GM18505 (cell line): Measurements from ENCODE around the gene RIPK4.

ENCODE experiments used
- ATAC-seq: cut with Tn5 transposase; IDR thresholded peaks from one replicate; pipeline ENCODE4 v1.9.1; 2021; ENCODE audit not compliant: unreplicated experiment
- POLR2A ChIP-seq: IDR thresholded peaks from 4 replicates; pipeline ENCODE4 v1.6.1; 2011; ENCODE audit warnings: borderline replicate concordance; ENCODE audit not compliant: insufficient read depth, insufficient read length; ENCODE audit errors: extremely low read depth

RIPK4 gene

DNA sequence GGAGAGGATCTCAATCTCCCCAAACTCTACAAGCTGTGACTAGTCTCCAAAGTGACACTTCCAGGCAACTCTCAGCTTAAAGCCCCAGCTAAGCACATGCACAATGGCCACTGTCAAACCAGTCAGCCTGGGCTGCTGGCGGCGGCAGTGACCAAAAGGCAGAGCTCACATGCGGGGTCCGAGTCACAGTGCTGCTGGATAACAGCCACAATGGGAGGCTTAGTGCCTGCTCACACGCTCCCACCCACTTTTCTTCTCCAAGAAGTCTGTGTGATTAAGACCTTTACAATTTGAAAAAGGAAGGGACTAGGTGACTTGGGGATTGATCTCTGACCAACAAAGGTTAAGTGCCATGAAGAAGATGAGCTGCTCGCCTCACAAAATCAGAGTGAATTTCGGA, 16.8 kb downstream of the RIPK4 start:
- no peak for TF ChIP-seq POLR2A
- no peak for ATAC-seq

- TF ChIP-seq POLR2A = no peak
- no peak for ATAC-seq
Observed at GRCh38 chr21:41749286-41749685, 17.6 kb downstream of the RIPK4 start.

DNA sequence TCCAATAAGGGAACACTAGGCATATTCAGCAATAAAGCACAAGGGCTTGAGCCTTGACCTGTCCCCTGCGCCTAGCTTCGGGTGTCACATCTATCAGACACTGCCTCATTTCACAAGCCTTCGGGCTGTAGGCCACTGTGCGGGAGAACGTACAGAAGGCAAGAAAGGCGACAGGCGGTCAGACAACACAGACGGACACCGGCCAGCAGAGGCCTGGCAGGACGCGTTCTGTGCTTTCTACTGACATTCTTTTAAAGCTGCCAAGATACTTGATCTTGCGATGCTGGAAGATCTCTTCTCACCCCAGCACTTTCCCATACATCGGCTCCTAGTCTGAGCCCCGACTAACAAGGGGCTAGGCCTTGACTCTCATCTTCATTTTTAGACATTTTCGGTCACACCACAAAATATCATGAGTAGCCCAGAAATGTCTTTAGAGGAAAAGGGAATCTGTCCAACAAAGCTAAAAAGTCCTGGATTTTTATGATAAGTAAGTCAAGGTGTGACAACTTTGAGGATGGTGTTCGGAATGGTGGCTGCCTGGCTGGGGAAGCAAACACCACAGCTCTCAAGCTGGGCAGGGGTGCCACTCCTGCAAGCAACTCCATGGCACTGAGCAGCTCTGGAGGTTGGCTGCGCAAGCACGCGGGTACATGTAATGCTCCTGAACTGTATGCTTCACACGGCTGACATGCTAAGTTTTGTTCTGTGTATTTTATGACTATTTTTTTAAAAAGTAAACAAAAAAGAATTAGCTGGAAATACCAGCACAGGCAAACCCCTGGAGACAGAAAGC, 18.7 kb downstream of the RIPK4 start:
- TF ChIP-seq POLR2A = no peak
- ATAC-seq = no peak

- TF ChIP-seq POLR2A = no peak
- ATAC-seq = no peak
Observed at GRCh38 chr21:41746744-41747006, 20.2 kb downstream of the RIPK4 start.

DNA sequence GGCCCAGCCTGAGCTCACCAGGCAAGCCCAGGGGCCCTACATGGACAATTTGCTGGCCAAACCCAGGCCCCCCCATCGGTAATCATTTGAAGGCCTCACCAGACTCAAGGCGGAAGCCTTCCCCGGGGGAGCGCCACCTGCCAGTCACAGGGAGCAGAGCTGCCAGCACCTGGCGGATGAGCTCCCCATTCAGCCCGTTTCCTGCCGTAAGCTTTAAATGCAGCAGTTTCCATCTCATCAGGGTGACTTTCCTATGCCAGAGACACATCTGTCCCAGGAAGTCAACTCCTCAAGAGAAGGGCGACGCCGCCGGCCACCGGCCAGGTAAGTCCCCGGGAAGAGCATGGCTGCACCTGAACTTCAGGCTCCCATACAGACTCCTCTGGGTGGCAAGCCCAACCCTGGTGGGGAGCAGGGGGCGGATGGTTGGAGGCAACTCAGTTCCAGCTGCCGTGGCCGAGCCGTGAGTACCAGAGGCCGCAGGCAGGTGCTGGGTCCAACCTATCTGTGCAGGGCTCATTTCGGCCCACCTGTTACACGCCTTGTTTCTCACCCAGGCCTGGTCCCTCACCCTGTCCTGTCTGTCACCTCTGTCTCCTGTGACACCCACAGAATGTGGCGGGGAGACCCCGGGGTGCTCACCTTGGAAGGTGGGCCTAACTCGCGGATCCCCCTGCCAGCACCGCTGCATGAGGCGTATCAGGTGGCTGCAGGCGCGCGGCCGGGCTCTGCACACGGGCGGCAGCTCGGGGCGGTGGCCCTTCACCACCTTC, 20.7 kb downstream of the RIPK4 start:
- TF ChIP-seq POLR2A = no peak
- ATAC-seq = no peak

DNA sequence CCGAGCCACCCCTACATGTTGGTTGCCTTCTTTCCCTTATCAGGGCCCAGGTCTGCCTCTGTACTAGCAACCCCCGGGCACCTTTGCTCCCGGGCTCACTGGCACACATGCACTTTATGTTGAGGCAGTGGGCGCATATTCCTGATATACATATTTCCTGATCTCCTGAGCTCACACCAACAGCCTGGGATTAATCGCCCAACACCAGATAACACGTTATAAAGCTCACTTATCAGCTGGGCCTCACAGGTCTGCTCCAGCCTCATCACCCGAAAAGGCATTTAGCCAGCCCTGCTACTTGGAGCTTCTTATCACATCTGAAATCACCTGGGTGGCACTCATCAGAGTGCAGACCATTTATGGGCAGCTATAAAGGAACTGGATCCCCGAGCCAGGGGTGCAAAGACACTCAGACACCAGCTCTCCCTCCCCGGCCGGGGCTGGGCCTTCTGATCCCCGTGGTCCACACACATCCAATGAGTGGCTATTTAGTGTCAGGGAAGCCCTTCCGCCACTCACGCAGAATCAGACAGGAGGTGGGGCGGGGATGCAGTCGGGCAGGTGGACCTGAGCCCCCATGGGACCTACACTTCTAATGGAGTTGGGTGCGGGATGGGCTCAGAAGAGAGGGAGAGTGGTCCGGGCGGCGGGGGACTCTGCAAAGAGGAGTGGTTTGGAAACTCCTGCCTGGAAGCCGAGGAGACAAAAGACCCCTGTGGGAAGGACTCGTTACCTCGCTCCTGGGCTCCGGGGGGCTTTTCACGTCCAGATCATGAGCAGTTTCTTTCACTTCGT, 21.6 kb downstream of the RIPK4 start:
- ATAC-seq = no peak
- no peak for TF ChIP-seq POLR2A

- no peak for TF ChIP-seq POLR2A
- ATAC-seq = no peak
Observed at GRCh38 chr21:41744028-41744930, 22.6 kb downstream of the RIPK4 start.

- TF ChIP-seq POLR2A = no peak
- ATAC-seq = no peak
Observed at GRCh38 chr21:41743321-41744027, 23.4 kb downstream of the RIPK4 start.

- no peak for ATAC-seq
Observed at GRCh38 chr21:41742073-41742875, 24.6 kb downstream of the RIPK4 start.

DNA sequence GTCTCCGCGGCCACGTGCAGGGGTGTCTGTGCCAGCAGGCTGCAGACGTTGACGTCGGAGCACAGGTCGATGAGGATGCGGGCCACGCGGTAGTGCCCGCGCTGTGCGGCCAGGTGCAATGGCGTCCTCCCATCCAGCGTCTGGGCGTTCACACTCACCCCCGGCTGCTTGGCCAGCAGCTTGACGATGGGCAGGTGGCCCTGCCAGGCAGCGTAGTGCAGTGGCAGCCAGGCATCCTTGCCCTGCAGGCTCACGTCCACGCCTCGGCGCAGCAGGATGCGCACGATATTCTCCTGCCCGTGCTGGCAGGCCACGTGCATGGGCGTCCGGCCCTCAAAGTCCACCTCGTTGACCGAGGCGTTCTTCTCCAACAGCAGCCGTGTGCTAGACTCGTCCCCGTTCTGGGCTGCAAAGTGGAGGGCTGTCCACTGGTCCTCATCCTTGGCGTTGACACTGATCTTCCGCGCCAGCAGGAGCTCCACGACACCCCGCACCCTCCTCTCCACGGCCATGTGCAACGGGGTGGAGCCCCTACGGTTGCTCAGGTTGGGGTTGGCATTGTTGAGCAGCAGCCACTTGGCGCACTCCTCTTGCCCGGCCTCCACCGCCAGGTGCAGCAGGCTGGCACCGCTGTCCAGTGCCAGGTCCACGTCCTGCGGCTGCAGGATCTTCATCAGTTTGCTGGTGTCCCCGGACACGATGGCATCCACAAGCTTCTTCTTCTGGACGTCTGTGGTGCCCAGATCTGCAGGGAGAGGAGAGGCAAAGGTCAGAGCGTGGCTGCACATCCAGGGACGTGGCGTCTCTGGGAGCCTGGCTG, 25.4 kb downstream of the RIPK4 start:
- ATAC-seq = no peak
- TF ChIP-seq POLR2A = no peak

More at GRCh38 chr21:41742073-41742875, 24.6 kb downstream of the RIPK4 start:
- TF ChIP-seq POLR2A = no peak
